Gastroesophageal sphincter (tissue), 3 donors: ENCODE results near the gene WARS2.

Source experiments
- CTCF ChIP-seq, 4 experiments: fragments of 200-600 bp in 2 of 4; fragments of 450-650 bp in 2 of 4; sonication (generic) in 1 of 4; IDR thresholded peaks; one replicate each; pipeline ENCODE4 v1.5.1; 2017 to 2019; ENCODE audit warnings: antibody characterized with exemption in 4 of 4, mild to moderate bottlenecking in 2 of 4, moderate library complexity in 2 of 4
- EP300 ChIP-seq: sonication (generic); formaldehyde crosslinking; IDR thresholded peaks from one replicate; pipeline ENCODE4 v1.6.1; 2017; ENCODE audit warnings: antibody characterized with exemption, mild to moderate bottlenecking
- POLR2A ChIP-seq, 2 donors: fragments of 450-650 bp; IDR thresholded peaks; one replicate each; pipeline ENCODE4 v1.6.1; 2017; ENCODE audit warnings: antibody characterized with exemption in 2 of 2, mild to moderate bottlenecking in 2 of 2, moderate library complexity in 1 of 2
- POLR2AphosphoS5 ChIP-seq: sonication (generic); formaldehyde crosslinking; IDR thresholded peaks from one replicate; pipeline ENCODE4 v1.6.1; 2017; ENCODE audit warnings: antibody characterized with exemption

- no peak for TF ChIP-seq POLR2A (IDR thresholded peaks at IDR 0.05)
- TF ChIP-seq CTCF (IDR thresholded peaks at IDR 0.05) = no peak
- TF ChIP-seq EP300 = no peak
- TF ChIP-seq POLR2AphosphoS5 = no peak
Measured at GRCh38 chr1:119086830-119087229, 53.6 kb downstream of the WARS2 start.
